ENCODE data around the gene MAN2A2.

The MAN2A2 gene

DNA sequence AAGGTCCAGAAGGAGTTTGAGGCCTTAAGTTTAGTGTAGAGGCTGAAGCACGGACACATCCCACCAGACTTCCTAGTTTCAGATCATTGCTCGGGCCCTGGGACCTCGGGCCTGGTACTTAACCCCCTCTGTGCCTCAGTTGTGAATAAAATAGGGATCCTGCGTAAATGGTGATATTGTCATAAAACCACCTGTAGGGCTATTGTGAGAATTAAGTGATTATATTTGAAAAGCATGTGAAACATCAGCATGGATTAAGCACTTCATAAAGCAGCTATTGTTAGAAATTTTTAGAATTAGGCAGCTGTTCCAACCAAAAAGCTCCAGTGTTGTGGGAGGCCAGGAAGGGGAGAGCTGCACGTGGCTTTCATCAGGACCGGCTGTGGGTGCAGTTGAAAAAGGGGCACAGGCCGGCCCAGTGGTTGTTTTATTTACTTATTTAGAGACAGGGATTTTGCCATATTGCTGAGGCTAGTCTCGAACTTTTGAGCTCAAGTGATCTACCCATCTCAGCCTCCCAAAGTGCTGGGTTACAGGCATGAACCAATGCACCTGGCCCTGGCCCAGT lies 56.0 kb downstream of the MAN2A2 start:
- Histone ChIP-seq H3K9me3 (ENCODE audit: control insufficient read depth, insufficient read depth, low read length) (no peaks in the 10 kb centered on the region), H3K4me1 (ENCODE audit: control insufficient read depth, insufficient read depth, low read length) (no peaks in the 10 kb centered on the region), H3K4me3 (ENCODE audit: low read depth, low read length) (no peak overlapping the region), H3K9ac (ENCODE audit: low read depth, low read length) (no peak overlapping the region), H3K36me3 (ENCODE audit: control insufficient read depth, insufficient read depth, low read length) (peaks cover 15% of the 10 kb centered on the region), H3K27me3 (ENCODE audit: control insufficient read depth, insufficient read depth, low read length) (no peaks in the 10 kb centered on the region)

DNA sequence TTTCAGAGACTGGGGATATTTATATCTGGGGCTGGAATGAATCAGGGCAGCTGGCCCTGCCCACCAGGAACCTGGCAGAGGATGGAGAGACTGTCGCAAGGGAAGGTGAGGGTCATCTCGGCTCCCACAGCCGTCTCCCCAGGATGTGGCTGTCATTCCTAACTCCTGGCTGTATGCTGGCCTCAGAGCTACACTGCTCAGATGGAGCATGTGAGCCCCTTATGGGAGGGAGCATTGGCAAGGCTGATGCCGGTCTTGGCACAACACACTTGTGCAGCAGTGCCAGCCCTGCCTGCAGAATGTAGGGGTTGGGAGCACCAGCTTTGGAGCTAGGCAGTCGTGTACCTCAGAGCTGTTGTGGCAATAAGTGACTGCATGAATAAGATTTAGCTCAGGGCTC lies 56.8 kb downstream of the MAN2A2 start:
- H3K9me3 ChIP-seq (ENCODE audit: control insufficient read depth, insufficient read depth, low read length) = no peaks in the 10 kb centered on the region
- no peak overlapping the region for H3K4me3 ChIP-seq (ENCODE audit: low read depth, low read length)
- H3K9ac ChIP-seq (ENCODE audit: low read depth, low read length) = no peak overlapping the region
- no peaks in the 10 kb centered on the region for H3K4me1 ChIP-seq (ENCODE audit: control insufficient read depth, insufficient read depth, low read length)
- H3K27me3 ChIP-seq (ENCODE audit: control insufficient read depth, insufficient read depth, low read length) = no peaks in the 10 kb centered on the region
- peaks cover 16% of the 10 kb centered on the region for H3K36me3 ChIP-seq (ENCODE audit: control insufficient read depth, insufficient read depth, low read length)

DNA sequence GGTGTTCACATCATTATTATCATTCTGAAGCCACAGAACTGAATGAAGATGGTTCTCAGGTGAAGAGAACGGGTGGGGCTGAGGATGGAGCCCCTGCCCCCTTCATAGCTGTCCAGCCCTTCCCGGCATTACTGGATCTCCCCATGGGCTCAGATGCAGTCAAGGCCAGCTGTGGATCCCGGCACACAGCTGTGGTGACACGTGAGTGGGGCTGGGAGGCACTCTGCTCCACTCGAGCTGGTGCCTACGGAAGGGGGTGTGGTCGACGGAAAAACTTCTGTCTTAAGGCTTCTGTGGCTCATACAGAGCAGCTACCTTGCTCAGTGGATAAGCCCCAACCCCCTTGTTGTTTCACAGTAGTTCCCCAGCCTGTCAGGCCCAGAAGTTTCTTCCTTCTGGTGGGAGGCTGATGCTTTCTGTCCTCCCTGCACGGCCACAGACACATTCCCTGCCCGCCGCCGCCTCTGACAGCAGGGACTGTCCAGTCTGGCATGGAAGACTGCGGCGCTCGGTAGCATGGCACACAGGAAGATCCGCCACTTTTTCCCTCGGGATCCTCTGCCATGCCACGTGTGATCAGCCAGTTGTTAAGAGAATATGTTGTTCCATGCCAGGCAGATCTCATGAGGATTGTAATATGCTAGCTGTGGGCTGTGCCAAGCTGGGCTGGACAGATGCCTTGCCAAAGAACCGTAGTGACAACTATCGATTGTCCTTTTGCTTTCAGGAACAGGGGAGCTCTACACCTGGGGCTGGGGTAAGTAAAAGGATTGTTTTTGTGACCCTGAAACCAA lies 57.4 kb downstream of the MAN2A2 start:
- no peaks in the 10 kb centered on the region for H3K4me1 ChIP-seq (ENCODE audit: control insufficient read depth, insufficient read depth, low read length)
- H3K4me3 ChIP-seq (ENCODE audit: low read depth, low read length) = no peak overlapping the region
- no peak overlapping the region for H3K9ac ChIP-seq (ENCODE audit: low read depth, low read length)
- H3K9me3 ChIP-seq (ENCODE audit: control insufficient read depth, insufficient read depth, low read length) = no peaks in the 10 kb centered on the region
- peaks cover 17% of the 10 kb centered on the region for H3K36me3 ChIP-seq (ENCODE audit: control insufficient read depth, insufficient read depth, low read length)
- H3K27me3 ChIP-seq (ENCODE audit: control insufficient read depth, insufficient read depth, low read length) = no peaks in the 10 kb centered on the region

DNA sequence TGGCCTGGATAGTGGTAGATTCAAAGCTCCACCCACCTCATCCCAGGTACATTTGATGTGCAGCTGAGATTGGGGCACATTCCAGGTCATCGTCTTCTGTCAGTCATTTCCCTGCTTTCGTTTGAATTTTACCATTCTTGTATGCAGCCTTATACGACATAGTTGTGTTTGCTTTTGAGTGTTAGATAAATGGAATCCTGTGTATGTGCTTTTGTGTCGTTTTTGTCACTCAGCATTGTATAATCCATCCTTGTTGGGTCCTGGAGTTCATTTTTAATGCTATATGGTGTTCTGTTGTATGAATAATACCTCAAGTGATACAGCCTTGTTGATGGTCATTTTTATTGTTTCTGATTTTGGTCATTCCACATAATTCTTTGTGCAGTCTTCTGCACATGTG lies 58.9 kb downstream of the MAN2A2 start:
- no peak overlapping the region for H3K9ac ChIP-seq (ENCODE audit: low read depth, low read length)
- H3K36me3 ChIP-seq (ENCODE audit: control insufficient read depth, insufficient read depth, low read length) = peaks cover 22% of the 10 kb centered on the region
- no peaks in the 10 kb centered on the region for H3K9me3 ChIP-seq (ENCODE audit: control insufficient read depth, insufficient read depth, low read length)
- H3K4me1 ChIP-seq (ENCODE audit: control insufficient read depth, insufficient read depth, low read length) = no peaks in the 10 kb centered on the region
- no peak overlapping the region for H3K4me3 ChIP-seq (ENCODE audit: low read depth, low read length)
- H3K27me3 ChIP-seq (ENCODE audit: control insufficient read depth, insufficient read depth, low read length) = no peaks in the 10 kb centered on the region

DNA sequence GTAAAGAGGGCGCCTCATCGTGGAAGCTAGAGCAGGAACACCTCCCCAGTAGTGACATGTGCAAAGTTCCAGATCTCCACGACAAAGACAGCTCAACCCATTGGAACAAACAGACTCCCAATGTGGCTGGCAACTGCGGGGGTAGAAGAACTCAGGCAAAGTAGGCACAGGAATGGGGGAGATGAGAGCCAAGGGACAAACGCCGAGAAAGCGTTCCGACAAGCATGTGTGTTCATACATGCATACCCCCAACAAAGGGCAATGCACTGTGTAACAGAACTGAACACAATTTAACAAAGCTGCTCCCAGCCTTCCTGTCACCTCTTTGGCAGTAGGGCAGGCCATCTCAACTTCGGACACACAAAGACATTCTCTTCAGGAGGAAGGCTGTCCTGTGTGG lies 63.2 kb downstream of the MAN2A2 start:
- Histone ChIP-seq H3K36me3 (ENCODE audit: control insufficient read depth, insufficient read depth, low read length) (peaks cover 43% of the 10 kb centered on the region), H3K9ac (ENCODE audit: low read depth, low read length) (no peak overlapping the region), H3K4me1 (ENCODE audit: control insufficient read depth, insufficient read depth, low read length) (no peaks in the 10 kb centered on the region), H3K9me3 (ENCODE audit: control insufficient read depth, insufficient read depth, low read length) (no peaks in the 10 kb centered on the region), H3K27me3 (ENCODE audit: control insufficient read depth, insufficient read depth, low read length) (no peaks in the 10 kb centered on the region), H3K4me3 (ENCODE audit: low read depth, low read length) (no peak overlapping the region)

DNA sequence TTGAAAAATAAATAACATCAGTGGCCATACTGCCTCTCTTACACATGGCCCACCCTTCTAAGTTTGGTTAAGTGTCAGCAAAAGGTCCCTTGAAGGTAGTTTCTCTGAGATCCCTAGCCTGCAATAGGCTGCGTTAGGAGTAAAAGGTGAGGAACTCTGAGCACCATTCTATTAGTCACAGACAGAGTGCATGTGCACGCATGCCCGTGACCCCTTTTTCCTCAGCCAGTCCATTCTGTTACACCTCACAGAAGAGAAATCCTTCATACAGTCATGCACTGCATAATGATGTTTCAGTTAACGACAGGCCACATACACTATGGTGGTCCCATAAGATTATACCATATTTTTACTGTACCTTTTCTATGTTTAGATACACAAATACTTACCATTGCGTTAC lies 64.1 kb downstream of the MAN2A2 start:
- Histone ChIP-seq H3K9me3 (ENCODE audit: control insufficient read depth, insufficient read depth, low read length) (no peaks in the 10 kb centered on the region), H3K4me1 (ENCODE audit: control insufficient read depth, insufficient read depth, low read length) (no peaks in the 10 kb centered on the region), H3K9ac (ENCODE audit: low read depth, low read length) (no peak overlapping the region), H3K27me3 (ENCODE audit: control insufficient read depth, insufficient read depth, low read length) (no peaks in the 10 kb centered on the region), H3K36me3 (ENCODE audit: control insufficient read depth, insufficient read depth, low read length) (peaks cover 43% of the 10 kb centered on the region), H3K4me3 (ENCODE audit: low read depth, low read length) (no peak overlapping the region)

DNA sequence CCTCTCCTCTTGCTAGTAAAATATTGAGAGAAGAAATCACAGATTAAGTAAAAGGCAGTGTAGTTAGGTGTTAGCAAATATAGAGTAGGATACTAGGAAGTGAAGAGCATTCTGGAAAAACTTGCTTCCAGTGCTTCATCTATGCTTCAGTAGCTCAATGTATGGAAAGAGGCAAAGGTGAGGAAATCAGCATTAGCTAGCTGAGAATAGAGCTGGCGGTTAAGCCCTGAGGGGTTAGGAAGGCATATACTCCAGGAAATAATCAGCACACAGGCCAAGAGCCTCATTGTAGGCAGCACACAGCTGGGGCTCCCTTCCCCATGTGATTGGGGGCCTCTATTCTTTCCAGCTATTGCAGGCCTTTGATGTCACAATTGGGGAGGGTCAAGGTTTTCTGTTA lies 65.3 kb downstream of the MAN2A2 start:
- Histone ChIP-seq H3K36me3 (ENCODE audit: control insufficient read depth, insufficient read depth, low read length) (peaks cover 47% of the 10 kb centered on the region), H3K4me1 (ENCODE audit: control insufficient read depth, insufficient read depth, low read length) (no peaks in the 10 kb centered on the region), H3K9me3 (ENCODE audit: control insufficient read depth, insufficient read depth, low read length) (no peaks in the 10 kb centered on the region), H3K9ac (ENCODE audit: low read depth, low read length) (no peak overlapping the region), H3K27me3 (ENCODE audit: control insufficient read depth, insufficient read depth, low read length) (no peaks in the 10 kb centered on the region), H3K4me3 (ENCODE audit: low read depth, low read length) (no peak overlapping the region)

DNA sequence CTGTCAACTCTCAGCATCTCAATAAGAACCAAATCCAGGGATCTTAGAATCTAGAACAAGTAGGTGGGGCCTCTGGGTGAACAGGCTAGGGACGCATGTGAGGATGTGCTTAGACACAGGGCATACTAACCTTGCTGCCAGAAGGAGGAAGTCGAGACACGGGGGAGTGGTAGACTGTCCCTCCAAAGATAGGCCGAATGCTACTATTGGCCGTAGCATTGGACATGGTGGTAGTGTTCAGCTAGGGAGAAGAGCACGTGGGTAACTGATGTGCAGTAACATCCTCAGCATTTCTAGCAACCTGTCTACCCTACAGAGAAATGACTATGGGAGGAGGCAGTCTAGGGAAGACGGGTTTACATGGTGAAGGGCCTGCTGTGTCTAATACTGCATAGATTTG lies 67.2 kb downstream of the MAN2A2 start:
- no peaks in the 10 kb centered on the region for H3K27me3 ChIP-seq (ENCODE audit: control insufficient read depth, insufficient read depth, low read length)
- H3K9ac ChIP-seq (ENCODE audit: low read depth, low read length) = no peak overlapping the region
- peaks cover 52% of the 10 kb centered on the region for H3K36me3 ChIP-seq (ENCODE audit: control insufficient read depth, insufficient read depth, low read length)
- H3K4me3 ChIP-seq (ENCODE audit: low read depth, low read length) = no peak overlapping the region
- no peaks in the 10 kb centered on the region for H3K9me3 ChIP-seq (ENCODE audit: control insufficient read depth, insufficient read depth, low read length)
- no peaks in the 10 kb centered on the region for H3K4me1 ChIP-seq (ENCODE audit: control insufficient read depth, insufficient read depth, low read length)

DNA sequence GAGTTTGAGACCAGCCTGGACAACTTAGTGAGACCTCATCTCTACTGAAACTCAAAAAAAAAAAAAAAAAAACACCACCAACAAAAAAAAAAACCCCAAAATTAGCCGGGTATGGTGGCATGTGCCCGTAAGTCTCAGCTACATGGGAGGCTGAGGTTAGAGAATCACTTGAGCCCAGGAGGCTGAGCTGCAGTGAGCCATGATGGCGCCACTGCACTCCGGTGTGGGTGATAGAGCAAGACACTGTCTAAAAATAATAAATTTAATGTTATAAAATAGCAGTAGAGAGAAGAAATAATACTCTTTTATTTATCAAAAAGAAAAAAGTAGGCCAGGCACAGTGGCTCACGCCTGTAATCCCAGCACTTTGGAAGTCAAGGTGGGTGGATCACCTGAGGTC lies 69.0 kb downstream of the MAN2A2 start:
- no peak overlapping the region for H3K9ac ChIP-seq (ENCODE audit: low read depth, low read length)
- H3K4me1 ChIP-seq (ENCODE audit: control insufficient read depth, insufficient read depth, low read length) = no peaks in the 10 kb centered on the region
- H3K36me3 ChIP-seq (ENCODE audit: control insufficient read depth, insufficient read depth, low read length) = peaks cover 57% of the 10 kb centered on the region
- no peaks in the 10 kb centered on the region for H3K27me3 ChIP-seq (ENCODE audit: control insufficient read depth, insufficient read depth, low read length)
- no peaks in the 10 kb centered on the region for H3K9me3 ChIP-seq (ENCODE audit: control insufficient read depth, insufficient read depth, low read length)
- no peak overlapping the region for H3K4me3 ChIP-seq (ENCODE audit: low read depth, low read length)
